Central memory CD4-positive, alpha-beta T cell (primary cell): ENCODE data around the gene CES4A.
A peak's percentile ranks its signal among the peaks of the same experiment; 100 is the strongest.
"Not testable (repeated sequence)": the region's sequence is repeated elsewhere in the genome, so short reads cannot be mapped to it uniquely, and the experiment has no call there.

ENCODE experiments used
- DNase-seq: peaks from one replicate; pipeline ENCODE4 v3.0.0; 2022

Gene CES4A

GRCh38 chr16:67024384-67025209 is 36.2 kb downstream of the CES4A start:
- DNase-seq, result no peak

- no peak for DNase-seq
Observed at GRCh38 chr16:67025210-67025550, 36.8 kb downstream of the CES4A start.

GRCh38 chr16:67026570-67026969 is 38.2 kb downstream of the CES4A start:
- no peak for DNase-seq

- DNase-seq, result no peak
Observed at GRCh38 chr16:67027046-67027445, 38.7 kb downstream of the CES4A start.

GRCh38 chr16:67028167-67028695 is 39.8 kb downstream of the CES4A start:
- no peak for DNase-seq

GRCh38 chr16:67028696-67029253 is 40.4 kb downstream of the CES4A start, which contains the start of gene CBFB:
TSS of gene CBFB (plus strand) at chr16:67029149. CDS start at chr16:67029408, 259 bp downstream.
- DNase-seq, result peak; percentile 95

GRCh38 chr16:67029254-67030096 is 41.1 kb downstream of the CES4A start:
- DNase-seq, result peak; percentile 61

- no peak for DNase-seq
Observed at GRCh38 chr16:67030221-67030962, 42.0 kb downstream of the CES4A start.

GRCh38 chr16:67034487-67034886 is 46.1 kb downstream of the CES4A start:
- no peak for DNase-seq

GRCh38 chr16:67035364-67035763 is 47.0 kb downstream of the CES4A start:
- no peak for DNase-seq

- no peak for DNase-seq
Observed at GRCh38 chr16:67036323-67036741, 47.9 kb downstream of the CES4A start.

- no peak for DNase-seq
Observed at GRCh38 chr16:67039260-67040020, 51.1 kb downstream of the CES4A start.

GRCh38 chr16:67040166-67040565 is 51.8 kb downstream of the CES4A start:
- no peak for DNase-seq

- DNase-seq, result no peak
Observed at GRCh38 chr16:67040906-67041305, 52.5 kb downstream of the CES4A start.

GRCh38 chr16:67041520-67041919 is 53.1 kb downstream of the CES4A start:
- DNase-seq, result not testable (repeated sequence)

GRCh38 chr16:67043420-67043819 is 55.0 kb downstream of the CES4A start:
- no peak for DNase-seq

GRCh38 chr16:67050796-67051195 is 62.4 kb downstream of the CES4A start:
- no peak for DNase-seq

GRCh38 chr16:67052399-67052798 is 64.0 kb downstream of the CES4A start:
- no peak for DNase-seq

- DNase-seq, result peak; percentile 21
Observed at GRCh38 chr16:67053767-67054334, 65.5 kb downstream of the CES4A start.

- no peak for DNase-seq
Observed at GRCh38 chr16:67054901-67055300, 66.5 kb downstream of the CES4A start.
